ENCODE data around the gene INSYN2B. TPM values are rescaled to one million over a fixed set of nuclear protein-coding genes. Genes with fewer than 3 reads are reported as not detected.
"Not testable (repeated sequence)": the region's sequence is repeated elsewhere in the genome, so short reads cannot be mapped to it uniquely, and the experiment has no call there.

The INSYN2B gene
- total and polyA plus RNA-seq, 12 donors: 0.08 to 0.94 (median 0.62) TPM; not detected in 2

DNA sequence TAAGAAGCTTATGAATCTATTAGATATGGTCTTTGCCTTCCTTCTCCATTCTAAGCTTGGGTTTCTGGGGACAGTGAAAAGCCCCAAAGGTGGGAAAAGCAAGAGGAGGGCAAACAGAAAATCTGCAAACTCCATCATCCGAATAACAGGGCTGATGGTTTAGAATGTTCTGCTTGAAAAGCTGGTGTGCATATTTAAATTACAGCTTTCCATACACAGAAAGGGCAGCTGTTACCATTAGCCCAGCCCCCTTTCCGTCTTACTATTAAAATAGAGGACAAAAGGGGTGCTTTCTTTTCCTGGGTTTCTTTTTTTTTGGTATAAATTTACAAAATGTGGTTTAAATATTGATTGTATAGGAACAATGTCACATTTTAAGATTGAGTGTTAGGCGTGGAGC is 22.0 kb downstream of the INSYN2B start:
- WGBS, 4 donors: 76 to 86% (median 80%) methylated on average over 3 of the region's 3 CpGs
- H3K27ac ChIP-seq: no peak overlapping the region
- H3K27me3 ChIP-seq: no peaks in the 10 kb centered on the region
- no peaks in the 10 kb centered on the region for H3K9me3 ChIP-seq (replicated peaks in 1 of 3)
- no peak overlapping the region for H3K4me3 ChIP-seq
- TF ChIP-seq, protein P1, sequence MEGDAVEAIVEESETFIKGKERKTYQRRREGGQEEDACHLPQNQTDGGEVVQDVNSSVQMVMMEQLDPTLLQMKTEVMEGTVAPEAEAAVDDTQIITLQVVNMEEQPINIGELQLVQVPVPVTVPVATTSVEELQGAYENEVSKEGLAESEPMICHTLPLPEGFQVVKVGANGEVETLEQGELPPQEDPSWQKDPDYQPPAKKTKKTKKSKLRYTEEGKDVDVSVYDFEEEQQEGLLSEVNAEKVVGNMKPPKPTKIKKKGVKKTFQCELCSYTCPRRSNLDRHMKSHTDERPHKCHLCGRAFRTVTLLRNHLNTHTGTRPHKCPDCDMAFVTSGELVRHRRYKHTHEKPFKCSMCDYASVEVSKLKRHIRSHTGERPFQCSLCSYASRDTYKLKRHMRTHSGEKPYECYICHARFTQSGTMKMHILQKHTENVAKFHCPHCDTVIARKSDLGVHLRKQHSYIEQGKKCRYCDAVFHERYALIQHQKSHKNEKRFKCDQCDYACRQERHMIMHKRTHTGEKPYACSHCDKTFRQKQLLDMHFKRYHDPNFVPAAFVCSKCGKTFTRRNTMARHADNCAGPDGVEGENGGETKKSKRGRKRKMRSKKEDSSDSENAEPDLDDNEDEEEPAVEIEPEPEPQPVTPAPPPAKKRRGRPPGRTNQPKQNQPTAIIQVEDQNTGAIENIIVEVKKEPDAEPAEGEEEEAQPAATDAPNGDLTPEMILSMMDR (IDR thresholded peaks at IDR 0.05): no peak
- TF ChIP-seq POLR2A (IDR thresholded peaks at IDR 0.05): no peak
- H3K36me3 ChIP-seq (replicated peaks in 1 of 2): no peaks in the 10 kb centered on the region
- no peak for DNase-seq
- intact Hi-C loops (cut with DNase I): no loop called here
- no peaks in the 10 kb centered on the region for H3K4me1 ChIP-seq (replicated peaks in 1 of 2)

DNA sequence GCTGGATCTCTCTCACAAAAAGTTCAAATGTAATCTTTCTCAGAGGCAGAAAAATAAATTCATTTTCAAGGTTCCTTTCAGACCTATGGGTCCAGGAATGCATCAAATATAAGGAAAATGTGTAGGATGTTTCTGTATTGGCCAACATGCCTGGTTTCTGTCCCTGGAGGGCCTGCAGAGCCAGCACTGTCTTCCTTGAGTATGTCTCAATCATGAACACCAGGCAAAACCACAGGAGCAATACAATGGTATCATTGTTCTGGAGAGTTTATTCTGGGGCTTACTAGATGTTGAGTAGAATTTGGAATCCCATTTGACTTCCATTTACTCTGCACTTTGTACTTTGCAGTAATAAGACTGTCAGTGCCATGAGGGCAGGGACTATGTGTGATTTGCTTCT is 23.5 kb downstream of the INSYN2B start:
- H3K27me3 ChIP-seq: no peaks in the 10 kb centered on the region
- H3K4me3 ChIP-seq: no peak overlapping the region
- no peaks in the 10 kb centered on the region for H3K4me1 ChIP-seq (replicated peaks in 1 of 2)
- no peaks in the 10 kb centered on the region for H3K9me3 ChIP-seq (replicated peaks in 1 of 3)
- H3K27ac ChIP-seq: no peak overlapping the region
- intact Hi-C loops (cut with DNase I): no loop called here
- no peak for DNase-seq
- no peaks in the 10 kb centered on the region for H3K36me3 ChIP-seq (replicated peaks in 1 of 2)
- TF ChIP-seq, protein P1 (IDR thresholded peaks at IDR 0.05): no peak
- TF ChIP-seq POLR2A (IDR thresholded peaks at IDR 0.05): no peak

DNA sequence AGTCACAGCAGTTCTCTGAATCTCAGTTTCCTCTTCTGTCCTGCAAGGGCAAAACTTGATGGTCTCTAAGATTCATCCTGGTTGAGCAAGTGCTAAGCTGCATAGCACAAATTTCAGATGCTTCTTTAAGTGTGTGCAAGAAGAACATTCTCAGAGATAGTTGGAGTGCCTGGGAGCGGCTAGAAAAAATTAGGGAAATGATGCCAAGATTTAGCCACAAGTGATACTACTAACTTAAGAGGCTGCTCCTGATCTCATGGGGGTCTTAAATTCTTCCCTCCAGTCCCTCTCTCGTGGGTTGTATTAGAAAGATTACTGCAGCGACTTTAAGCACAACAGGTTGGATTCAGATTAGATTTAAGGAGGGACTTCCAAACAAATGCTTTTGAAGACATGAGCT is 24.2 kb downstream of the INSYN2B start:
- H3K4me1 ChIP-seq (replicated peaks in 1 of 2): no peaks in the 10 kb centered on the region
- H3K27ac ChIP-seq: no peak overlapping the region
- H3K36me3 ChIP-seq (replicated peaks in 1 of 2): no peaks in the 10 kb centered on the region
- no peaks in the 10 kb centered on the region for H3K9me3 ChIP-seq (replicated peaks in 1 of 3)
- no peaks in the 10 kb centered on the region for H3K27me3 ChIP-seq
- intact Hi-C loops (cut with DNase I): no loop called here
- WGBS, 4 donors: 75 to 80% (median 75%) methylated on average over 3 of the region's 3 CpGs
- TF ChIP-seq POLR2A (IDR thresholded peaks at IDR 0.05): no peak
- TF ChIP-seq, protein P1 (IDR thresholded peaks at IDR 0.05): no peak
- no peak overlapping the region for H3K4me3 ChIP-seq
- no peak for DNase-seq

DNA sequence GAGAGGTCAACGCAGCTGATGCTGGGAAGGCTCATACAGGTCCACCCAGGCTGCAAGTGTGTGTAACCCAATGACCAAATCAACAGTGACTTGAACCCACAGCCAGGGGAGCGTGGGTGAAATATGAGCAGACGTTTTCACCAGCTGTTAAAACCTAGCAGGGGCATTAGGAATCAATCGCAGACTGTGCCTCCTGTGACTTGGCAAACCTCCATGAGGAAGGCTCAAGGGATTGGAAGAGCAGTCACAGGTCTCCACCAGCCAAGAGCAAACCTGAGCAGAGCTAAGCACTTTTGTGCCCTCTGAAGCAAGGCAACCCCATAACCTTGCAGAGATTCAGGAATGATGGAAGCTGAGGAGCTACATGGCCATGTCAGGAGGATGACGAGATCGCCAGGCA is 25.5 kb downstream of the INSYN2B start:
- intact Hi-C loops (cut with DNase I): no loop called here
- no peaks in the 10 kb centered on the region for H3K27me3 ChIP-seq
- DNase-seq: no peak
- no peaks in the 10 kb centered on the region for H3K9me3 ChIP-seq (replicated peaks in 1 of 3)
- no peaks in the 10 kb centered on the region for H3K36me3 ChIP-seq (replicated peaks in 1 of 2)
- TF ChIP-seq POLR2A (IDR thresholded peaks at IDR 0.05): no peak
- TF ChIP-seq, protein P1 (IDR thresholded peaks at IDR 0.05): no peak
- H3K4me1 ChIP-seq (replicated peaks in 1 of 2): no peaks in the 10 kb centered on the region
- WGBS, 4 donors: 75 to 91% (median 85%) methylated on average over 5 to 6 of the region's 6 CpGs
- no peak overlapping the region for H3K4me3 ChIP-seq
- no peak overlapping the region for H3K27ac ChIP-seq

DNA sequence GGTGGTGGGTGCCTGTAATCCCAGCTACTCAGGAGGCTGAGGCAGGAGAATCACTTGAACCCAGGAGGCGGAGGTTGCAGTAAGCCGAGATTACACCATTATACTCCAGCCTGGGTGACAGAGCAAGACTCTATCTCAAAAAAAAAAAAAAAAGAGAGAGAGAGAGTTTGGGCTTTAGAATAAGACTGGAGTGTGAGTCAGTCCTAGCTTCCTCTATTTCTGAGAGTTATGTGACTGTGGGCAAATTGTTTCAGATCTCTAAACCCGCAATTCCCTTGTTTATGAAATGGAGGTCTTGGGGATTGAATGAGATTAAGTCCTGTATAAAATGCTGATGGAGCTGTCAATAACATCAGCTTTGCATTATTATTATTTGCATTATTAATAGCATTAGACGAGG is 27.1 kb downstream of the INSYN2B start:
- H3K9me3 ChIP-seq (replicated peaks in 1 of 3); DNase-seq; H3K36me3 ChIP-seq (replicated peaks in 1 of 2); H3K27me3 ChIP-seq; H3K27ac ChIP-seq; H3K4me3 ChIP-seq; intact Hi-C loops (cut with DNase I); H3K4me1 ChIP-seq (replicated peaks in 1 of 2): not testable (repeated sequence)
- 74 to 78% (median 76%) methylated on average over 4 of the region's 4 CpGs for WGBS, 4 donors

Measured in adrenal gland (tissue), 12 donors.